Amygdala (tissue), 56 donors: Measurements from ENCODE around the gene LENG8.
"Not testable (repeated sequence)": the region's sequence is repeated elsewhere in the genome, so short reads cannot be mapped to it uniquely, and the experiment has no call there.

Experiments
- DNase-seq, 56 donors: peaks; one replicate each; lab custom pipeline; 2025; lab: John Stamatoyannopoulos, UW

Gene LENG8

DNA sequence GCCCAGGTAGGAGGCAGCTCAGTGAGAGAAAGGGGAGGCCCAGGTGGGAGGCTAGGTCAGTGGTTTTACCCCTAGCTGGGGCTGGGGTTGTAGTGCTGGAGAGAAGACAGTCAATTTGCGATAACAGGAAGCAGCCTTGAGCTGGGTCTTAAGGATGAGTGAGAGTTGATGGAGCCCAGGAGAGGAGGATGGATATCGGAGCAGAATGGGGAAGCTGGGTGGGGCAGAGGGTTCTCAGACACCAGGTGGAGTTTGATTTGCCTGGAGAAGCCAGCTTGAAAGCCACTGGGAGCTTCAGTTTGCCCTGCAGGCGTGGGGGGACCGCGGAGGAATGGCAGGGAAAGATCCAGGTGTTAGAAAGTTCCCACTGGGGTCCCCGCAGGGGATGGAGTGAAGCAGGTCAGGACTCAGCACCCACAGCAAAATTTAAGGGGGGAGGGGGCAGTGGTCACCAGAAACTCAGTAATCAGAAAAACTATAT lies 24.9 kb downstream of the LENG8 start:
- no peak for DNase-seq

DNA sequence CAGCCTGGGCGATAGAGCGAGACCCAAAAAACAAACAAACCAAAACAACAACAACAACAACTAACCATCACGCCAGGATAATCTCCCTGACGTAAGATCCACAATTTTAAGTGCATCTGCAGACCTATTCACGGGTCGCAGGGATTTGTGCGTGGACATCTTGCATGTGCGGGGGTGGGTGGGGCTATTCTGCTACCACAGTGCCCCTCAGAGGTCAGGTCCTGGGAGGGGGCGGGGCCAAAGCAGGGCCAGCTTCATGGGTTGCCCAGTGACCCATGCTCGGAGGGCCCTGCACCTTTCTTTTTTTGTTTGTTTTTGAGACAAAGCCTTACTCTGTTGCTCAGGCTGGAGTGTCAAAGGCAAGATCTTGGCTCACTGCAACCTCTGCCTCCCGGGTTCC lies 26.7 kb downstream of the LENG8 start:
- no peak for DNase-seq

DNA sequence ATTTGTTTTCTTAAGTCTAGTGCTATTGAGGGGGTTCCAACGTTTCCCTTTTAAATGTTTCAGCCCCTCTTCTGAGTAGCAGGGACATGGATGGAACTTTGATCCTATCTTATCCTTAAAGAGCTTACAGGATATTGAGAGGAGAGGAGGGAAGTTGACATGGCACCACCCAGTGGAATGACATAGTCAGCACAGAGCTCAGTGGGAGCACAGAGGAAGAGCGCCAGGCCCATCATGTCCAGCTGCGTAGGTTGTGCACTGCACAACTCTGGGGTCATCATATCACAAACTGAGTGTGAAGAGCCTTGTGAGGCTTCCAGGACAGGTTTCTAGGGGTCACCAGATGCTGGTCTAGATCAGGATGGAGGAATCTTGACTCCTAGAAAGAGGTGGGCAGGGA lies 28.7 kb downstream of the LENG8 start:
- DNase-seq: no peak

DNA sequence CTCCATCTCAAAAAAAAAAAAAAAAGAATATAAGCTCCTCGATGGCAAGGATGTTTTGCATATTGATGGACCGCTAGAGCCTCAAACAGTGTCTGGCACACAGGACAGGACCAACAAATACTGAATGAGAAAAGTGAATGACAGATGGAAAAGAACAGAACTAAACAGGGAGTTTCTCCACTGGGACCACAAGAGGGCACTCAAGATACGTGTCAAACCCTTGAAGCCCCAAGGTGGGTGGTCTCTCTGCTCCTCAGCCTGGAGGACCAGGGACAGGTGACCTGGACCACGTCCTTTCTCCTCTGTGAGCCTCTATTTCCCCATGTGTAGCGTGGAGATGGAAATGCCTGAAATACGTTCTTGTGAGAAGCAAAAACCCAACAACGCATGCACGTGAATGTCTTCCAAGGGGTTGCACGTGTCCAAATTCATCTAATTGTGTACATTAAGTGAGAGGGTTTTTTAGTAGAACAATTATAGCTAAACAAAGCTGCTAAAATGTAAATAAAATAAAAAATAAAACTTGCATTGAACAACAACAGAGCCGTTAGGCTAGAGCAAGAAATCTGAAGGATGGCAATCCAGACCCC lies 29.8 kb downstream of the LENG8 start:
- DNase-seq: peak in 2 of 56 donors; percentile 3 to 30

DNA sequence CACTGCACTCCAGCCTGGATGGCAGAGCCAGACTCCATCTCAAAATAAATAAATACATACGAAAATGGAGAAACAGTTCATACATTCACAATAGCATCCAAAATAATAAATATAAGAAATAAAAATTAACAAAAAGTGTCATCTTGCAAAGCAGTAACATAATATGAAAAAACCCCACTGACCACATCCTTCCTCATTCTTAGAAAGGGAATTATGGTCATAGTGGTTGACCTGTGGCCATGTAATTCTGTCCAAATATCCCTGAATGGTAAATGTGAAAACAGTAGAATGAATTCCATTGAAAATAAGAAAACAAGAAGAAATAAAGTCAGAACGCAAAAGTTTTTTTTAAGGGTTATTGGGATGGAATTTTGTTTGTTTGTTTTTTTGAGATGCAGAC lies 31.1 kb downstream of the LENG8 start:
- no peak for DNase-seq

DNA sequence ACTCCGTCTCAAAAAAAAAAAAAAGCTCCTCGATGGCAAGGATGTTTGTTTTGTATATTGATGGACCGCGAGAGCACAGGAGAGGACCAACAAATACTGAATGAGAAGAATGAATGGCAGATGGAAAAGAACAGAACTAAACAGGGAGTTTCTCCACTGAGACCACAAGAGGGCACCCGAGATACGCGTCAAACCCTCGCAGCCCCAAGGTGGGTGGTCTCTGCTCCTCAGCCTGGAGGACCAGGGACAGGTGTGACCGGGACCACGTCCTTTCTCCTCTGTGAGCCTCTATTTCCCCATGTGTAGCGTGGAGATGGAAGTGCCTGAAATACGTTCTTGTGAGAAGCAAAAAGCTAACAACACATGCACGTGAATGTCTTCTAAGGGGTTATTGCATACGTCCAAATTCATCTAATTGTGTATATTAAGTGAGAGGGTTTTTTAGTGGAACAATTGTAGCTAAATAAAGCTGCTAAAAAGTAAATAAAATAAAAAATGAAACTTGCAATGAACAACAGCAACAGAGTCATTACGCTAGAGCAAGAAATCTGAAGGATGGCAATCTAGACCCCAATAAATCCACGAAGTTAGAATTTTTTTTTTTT lies 32.4 kb downstream of the LENG8 start:
- DNase-seq: peak in 11 of 56 donors; percentile 1 to 32 (median 16)

GRCh38 chr19:54482889-54483288 lies 33.9 kb downstream of the LENG8 start:
- DNase-seq: no peak

GRCh38 chr19:54484451-54484850 lies 35.5 kb downstream of the LENG8 start:
- no peak for DNase-seq

- DNase-seq: no peak
Measured at GRCh38 chr19:54485851-54486250, 36.9 kb downstream of the LENG8 start.

GRCh38 chr19:54489341-54489740 lies 40.3 kb downstream of the LENG8 start:
- no peak for DNase-seq

- no peak for DNase-seq
Measured at GRCh38 chr19:54489766-54490165, 40.8 kb downstream of the LENG8 start.

- no peak for DNase-seq
Measured at GRCh38 chr19:54492568-54492967, 43.6 kb downstream of the LENG8 start.

DNA sequence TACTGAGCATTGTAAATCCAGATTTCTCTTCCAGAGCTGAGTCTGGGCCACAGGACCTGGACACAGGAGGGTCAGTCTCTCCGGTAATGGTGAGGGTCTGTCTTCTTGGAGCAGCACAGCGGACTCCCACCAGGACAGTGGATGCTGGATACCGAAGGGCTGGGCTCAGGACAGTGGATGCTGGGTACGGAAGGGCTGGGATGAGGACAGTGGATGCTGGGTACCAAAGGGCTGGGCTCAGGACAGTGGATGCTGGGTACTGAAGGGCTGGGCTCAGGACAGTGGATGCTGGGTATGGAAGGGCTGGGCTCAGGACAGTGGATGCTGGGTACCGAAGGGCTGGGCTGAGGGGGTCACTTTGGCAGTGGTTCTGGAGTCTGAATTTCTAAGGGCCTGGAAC lies 44.1 kb downstream of the LENG8 start:
- not testable (repeated sequence) for DNase-seq

GRCh38 chr19:54493967-54494585 lies 45.1 kb downstream of the LENG8 start:
- no peak for DNase-seq

DNA sequence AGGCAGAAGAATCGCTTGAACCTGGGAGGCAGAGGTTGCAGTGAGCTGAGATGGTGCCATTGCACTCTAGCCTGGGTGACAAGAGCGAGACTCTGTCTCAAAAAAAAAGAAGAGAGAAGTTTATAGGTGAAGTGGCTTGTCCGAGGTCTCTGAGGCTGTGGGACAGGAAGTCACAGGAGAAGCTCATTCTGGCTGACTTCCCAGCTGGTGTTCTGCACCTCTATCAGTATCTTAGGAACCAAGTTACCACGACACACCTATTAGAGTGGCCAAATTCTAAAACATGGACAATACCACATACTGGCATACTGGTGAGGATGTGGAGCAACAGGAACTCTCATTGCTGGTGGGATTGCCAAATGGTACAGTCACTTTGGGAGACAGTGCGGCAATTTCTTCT lies 46.3 kb downstream of the LENG8 start:
- DNase-seq: not testable (repeated sequence)

GRCh38 chr19:54497747-54498450 lies 48.9 kb downstream of the LENG8 start:
- DNase-seq: not testable (repeated sequence)

DNA sequence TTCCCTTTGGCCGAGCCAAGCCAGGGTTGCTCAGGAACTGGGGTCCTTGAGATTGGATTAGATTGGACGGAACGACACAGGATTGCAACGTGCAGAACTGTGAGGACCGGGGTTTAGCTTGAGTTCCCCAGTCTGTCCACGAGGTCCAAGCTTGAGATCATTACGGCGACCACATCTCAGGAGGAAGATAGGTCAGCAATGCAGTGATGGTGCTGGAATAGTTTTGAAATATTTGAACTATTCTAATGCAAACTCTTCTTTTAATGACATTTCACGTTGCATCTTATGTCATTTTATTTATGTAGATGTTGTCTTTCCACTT lies 49.4 kb downstream of the LENG8 start:
- not testable (repeated sequence) for DNase-seq

- no peak for DNase-seq
Measured at GRCh38 chr19:54502518-54503048, 53.6 kb downstream of the LENG8 start, which contains the start of gene LAIR2. Gene LAIR2, plus strand, starts transcription at chr19:54502831. Its CDS starts 88 bp downstream, at chr19:54502919.

DNA sequence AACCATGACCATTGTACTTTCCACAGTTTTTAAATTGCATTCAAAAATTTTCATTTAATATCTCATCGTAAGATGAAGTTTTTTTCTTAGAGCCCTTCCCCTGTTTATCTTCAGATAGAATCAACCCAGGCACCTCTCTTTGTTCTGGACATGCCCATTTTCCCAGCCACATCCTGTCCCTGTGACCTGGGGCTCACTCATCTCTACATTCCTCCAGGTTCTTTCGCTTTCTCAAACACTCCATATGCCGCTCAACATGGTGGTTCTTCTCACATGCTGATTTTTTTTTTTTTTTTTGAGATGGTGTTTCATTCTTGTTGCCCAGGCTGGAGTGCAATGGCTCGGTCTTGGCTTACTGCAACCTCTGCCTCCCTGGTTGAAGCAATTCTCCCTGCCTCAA lies 56.5 kb downstream of the LENG8 start:
- not testable (repeated sequence) for DNase-seq

DNA sequence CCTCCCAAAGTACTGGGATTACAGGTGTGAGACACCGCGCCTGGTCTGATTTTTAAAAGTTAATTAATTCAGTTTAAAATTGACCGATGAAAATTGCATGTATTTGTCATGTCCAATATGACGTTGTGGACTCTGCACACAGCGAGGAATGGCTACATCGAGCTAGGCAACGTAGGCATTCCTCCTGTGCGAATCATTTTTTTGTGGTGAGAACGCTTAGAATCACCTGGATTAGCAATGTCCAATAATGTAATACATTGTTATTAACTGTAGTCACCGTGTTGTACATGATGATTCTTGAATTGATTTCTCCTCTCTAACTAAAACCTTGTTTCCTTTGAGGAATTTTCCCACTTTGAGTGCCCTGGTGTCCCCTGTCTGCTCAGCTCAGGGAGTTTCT lies 57.1 kb downstream of the LENG8 start:
- DNase-seq: no peak

- not testable (repeated sequence) for DNase-seq
Measured at GRCh38 chr19:54507038-54507717, 58.2 kb downstream of the LENG8 start.
